Activated T-cell treated with anti-CD3 and anti-CD28 coated beads, Interleukin-2, amount 50 U/mL, for 48 hours (primary cell): ENCODE data around the gene PNMA6F.
A peak's percentile ranks its signal among the peaks of the same experiment; 100 is the strongest.

Source experiments
- DNase-seq, 2 experiments: peaks; one replicate each; pipeline ENCODE4 v3.0.0-alpha.2; 2020

The PNMA6F gene

GRCh38 chrX:153321381-153322124 is at the start of gene PNMA6F:
Gene PNMA6F (minus strand): TSS chrX:153321767. CDS start chrX:153320674, 1,093 bp downstream.
- DNase-seq: no peak

DNA sequence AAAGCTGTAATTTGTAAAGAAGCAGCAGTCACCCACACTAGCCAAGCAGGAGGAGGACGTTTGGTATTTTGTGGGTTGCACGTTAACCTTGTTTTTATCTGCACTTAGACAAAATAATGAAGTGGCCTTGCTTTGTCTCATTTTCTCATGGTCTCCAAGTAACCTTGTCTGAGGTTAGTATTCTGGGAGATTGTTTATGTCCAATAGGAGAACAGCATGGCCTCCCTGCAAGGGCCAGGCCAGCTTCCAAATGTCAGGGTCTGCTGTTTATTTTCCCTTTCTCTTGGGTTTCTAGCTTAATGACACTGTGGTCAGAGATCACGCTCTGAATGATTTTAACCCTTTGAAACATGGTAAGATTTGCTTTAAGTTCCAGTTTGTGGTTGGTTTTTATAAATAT is 49.7 kb upstream of the PNMA6F start:
- DNase-seq: no peak

GRCh38 chrX:153370293-153371055 is 48.9 kb upstream of the PNMA6F start:
- no peak for DNase-seq

- DNase-seq: no peak
Observed at GRCh38 chrX:153366878-153367538, 45.4 kb upstream of the PNMA6F start.

GRCh38 chrX:153366119-153366518 is 44.6 kb upstream of the PNMA6F start:
- DNase-seq: no peak

- DNase-seq: no peak
Observed at GRCh38 chrX:153365670-153366069, 44.1 kb upstream of the PNMA6F start.

DNA sequence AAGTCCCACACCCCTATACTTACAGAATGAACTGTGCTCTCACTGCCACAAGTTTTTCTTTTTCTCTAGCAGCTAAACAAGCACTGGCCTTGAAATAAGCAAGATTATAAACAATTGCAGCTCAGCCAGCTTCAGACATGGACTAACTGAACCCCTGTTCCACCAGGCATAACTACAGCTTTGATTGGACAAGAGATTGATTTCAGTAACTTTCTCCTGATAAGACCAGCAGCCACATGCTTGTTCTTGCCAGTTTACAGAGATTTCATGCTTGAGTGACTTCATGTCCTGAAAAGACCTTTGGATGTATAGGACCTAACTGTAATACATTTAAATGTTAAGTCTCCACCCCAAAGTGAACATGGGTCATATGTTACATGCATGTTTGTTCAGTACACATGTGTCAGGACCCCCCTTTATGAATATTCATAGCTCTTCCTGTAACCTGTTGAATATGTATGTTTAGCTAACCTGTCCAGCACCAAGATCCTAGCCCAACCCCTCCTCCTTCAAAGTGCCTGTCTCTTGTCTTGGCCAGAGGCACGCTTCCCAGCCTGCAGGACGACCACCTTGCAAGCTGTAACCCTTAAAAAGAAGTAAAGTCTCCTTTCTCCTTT is 40.3 kb upstream of the PNMA6F start:
- no peak for DNase-seq

DNA sequence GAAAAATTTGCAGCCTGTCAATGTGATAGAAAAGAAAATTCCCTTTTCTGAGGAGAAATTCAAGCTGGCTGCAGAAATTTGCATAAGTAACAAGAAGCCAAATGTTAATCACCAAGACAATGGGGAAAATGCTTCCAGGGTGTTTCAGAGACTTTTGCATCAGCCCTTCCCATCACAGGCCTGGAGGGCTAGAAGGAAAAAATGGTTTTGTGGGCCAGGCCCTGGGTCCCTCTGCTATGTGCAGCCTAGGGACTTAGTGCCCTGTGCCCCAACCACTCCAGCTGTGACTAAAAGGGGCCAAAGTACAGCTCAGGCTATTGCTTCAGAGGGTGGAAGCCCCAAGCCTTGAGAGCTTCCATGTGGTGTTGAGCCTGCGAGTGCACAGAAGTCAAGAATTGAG is 36.3 kb upstream of the PNMA6F start:
- no peak for DNase-seq

DNA sequence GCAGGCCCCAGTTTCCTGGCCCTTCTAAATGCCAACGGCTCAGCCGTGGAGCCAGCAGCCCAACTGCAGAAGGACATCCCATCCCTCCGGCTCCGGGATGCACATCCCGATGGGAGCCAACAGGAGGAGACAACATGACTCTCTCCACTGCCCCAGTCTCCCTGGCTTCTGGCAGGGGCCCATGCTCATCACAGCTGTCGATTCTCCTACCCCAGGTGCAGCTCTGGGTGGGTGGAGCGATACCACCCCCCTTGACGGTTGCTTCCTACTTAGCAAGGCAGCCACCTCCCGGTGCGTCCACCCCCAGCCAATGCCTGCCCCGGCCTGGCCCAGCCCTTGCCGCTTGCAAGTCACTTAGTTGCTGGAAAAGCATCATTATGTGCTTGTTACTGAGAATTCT is 31.8 kb upstream of the PNMA6F start:
- DNase-seq: no peak

- no peak for DNase-seq
Observed at GRCh38 chrX:153352858-153353257, 31.3 kb upstream of the PNMA6F start.

GRCh38 chrX:153351981-153352380 is 30.4 kb upstream of the PNMA6F start:
- no peak for DNase-seq

DNA sequence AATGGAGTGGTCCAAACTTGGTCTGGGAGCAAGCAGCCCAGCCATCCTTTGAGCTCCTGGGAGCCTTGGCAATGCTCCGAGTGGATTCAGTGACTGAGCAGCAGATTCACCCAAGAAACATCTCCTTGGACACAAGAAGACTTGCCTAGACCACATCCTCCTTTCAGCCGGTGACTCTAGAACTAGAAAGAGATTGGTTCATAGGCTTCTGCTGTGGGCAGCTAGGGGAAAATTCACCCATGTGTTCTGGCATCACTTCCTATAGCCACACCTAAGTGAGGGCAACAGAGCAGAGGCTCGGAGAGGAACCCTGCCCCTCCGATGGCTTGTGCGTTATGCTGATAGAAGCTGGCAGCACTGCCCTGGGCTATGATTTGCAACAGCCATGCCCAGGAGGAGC is 28.4 kb upstream of the PNMA6F start:
- DNase-seq: no peak

GRCh38 chrX:153348421-153348820 is 26.9 kb upstream of the PNMA6F start:
- no peak for DNase-seq

- no peak for DNase-seq
Observed at GRCh38 chrX:153347530-153347929, 26.0 kb upstream of the PNMA6F start.

DNA sequence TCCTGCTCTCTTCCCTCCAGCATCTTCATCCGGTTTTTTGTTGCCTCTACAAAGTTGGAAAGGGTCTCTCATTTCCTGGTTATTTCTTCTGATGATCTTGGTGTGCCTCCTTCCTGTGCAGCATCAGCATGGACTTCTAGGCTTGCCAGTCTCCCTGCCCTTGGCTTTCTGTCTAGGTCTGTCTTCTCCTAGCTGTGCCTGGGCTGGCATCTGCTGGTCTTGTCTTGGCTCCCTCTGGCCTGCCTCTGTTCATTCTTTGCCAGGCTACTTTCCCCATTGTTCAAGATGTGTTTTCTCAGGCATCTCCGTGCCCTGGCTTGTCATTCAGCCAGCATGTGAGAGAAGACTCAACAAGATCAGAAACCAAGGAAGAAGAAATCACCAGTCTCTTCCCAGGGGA is 22.1 kb upstream of the PNMA6F start:
- no peak for DNase-seq

- DNase-seq: no peak
Observed at GRCh38 chrX:153342762-153343558, 21.4 kb upstream of the PNMA6F start.

GRCh38 chrX:153340111-153340510 is 18.5 kb upstream of the PNMA6F start:
- DNase-seq: no peak

DNA sequence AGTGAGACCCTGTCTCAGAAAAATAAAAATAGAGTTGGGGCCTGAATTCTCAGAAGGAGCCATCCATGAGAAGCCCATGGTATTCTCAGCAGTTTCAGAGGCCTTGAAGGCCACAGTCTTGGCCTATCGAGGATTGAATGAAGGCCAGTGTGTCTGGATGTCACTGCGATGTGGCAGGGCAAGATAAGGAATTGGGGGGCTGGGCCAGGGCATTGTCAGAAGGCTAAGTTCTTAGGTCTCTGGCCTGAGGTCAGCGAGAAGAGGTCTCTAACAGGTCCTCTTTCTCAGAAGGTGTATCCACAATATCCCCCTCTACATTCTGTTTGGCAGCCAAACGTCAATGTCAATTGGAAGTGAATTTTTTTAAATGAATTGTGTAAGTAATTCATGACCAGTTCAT is 18.1 kb upstream of the PNMA6F start:
- no peak for DNase-seq

DNA sequence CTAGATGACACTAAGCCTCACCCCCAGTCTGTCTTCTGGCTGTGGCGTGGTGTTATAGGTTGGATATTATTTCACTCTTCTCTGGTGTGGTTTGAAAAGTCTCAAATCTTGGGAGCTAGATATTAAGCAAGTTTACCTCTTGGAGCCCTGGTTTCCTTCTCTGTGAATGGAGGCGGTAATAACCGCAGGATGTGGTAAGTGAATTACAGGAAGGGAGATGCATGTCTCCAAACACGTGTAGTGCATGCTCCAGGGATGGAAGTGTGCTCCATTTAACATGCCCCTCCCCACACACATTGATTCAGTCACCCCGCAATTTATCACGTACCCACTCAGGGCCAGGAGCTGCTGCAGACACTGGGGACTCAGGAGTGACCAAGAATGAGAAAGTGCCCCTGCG is 17.3 kb upstream of the PNMA6F start:
- no peak for DNase-seq

GRCh38 chrX:153336988-153337387 is 15.4 kb upstream of the PNMA6F start:
- no peak for DNase-seq

DNA sequence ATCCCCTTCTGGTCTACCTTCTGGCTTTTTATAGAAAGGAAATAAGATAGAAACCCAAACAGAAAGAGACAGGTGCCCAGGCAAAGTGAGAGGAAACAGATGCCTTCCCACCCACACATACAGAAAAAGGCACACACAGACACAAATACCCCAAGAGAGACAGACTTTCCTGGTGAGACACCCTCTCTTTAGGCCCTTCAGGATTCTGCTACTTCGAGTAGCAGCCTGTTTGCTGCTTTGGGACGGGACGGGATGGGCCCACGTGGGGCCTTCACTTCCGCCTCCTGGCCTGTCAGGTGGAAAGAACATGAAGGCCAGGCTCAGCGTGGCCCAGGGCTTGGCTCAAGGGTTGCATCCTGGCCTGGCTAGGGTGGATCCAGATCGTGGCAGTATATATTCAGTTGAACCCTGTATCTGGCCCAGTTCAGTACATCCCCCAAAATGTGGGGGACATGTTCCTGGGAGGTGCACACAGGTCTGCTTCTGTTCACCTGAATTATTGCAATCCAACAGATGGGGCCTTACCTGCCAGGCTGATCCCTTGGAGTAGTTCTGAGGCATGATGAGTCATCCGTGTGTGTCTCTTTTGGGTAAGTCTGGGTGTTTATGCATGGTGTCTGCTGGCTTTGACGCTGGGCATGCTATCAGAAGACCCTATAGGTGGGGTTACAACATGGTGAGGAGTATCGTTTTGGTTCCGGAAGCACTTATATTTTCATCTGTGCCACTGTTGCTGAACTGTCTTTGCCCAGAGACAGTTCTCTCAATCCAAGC is 14.7 kb upstream of the PNMA6F start:
- DNase-seq: peak; percentile 21
